MM.1S (cell line): ENCODE results near the gene ZSWIM4.

Source experiments
- CTCF ChIP-seq: fragments of 300-600 bp; sonication (generic); IDR thresholded peaks from 2 replicates; pipeline ENCODE4 v1.5.1; 2016; ENCODE audit warnings: antibody characterized with exemption, low read length, mixed read lengths
- EZH2 ChIP-seq: fragments of 300-600 bp; sonication (generic); optimal IDR thresholded peaks from 2 replicates; pipeline ENCODE3; 2017; ENCODE audit warnings: low read depth, mild to moderate bottlenecking, antibody characterized with exemption, low read length, mixed read lengths
- EZH2phosphoT487 ChIP-seq: fragments of 300-600 bp; sonication (generic); IDR thresholded peaks from 2 replicates; pipeline ENCODE4 v1.6.1; 2018; ENCODE audit warnings: antibody characterized with exemption, low read length

GRCh38 chr19:13881251-13881691 is 86.0 kb downstream of the ZSWIM4 start:
- TF ChIP-seq EZH2, result no peak
- peak; percentile 15; the same call in 1 of the 2 replicates for TF ChIP-seq CTCF
- TF ChIP-seq EZH2phosphoT487, result no peak
